Measurements from ENCODE around the gene SH2D2A.
"Not testable (repeated sequence)": the region's sequence is repeated elsewhere in the genome, so short reads cannot be mapped to it uniquely, and the experiment has no call there.

SH2D2A gene

GRCh38 chr1:156768610-156769295, 47.9 kb downstream of the SH2D2A start:
- no peak for DNase-seq (ENCODE audit: low read depth)

GRCh38 chr1:156767879-156768604, 48.6 kb downstream of the SH2D2A start:
- peak; percentile 32 for DNase-seq (ENCODE audit: low read depth)

GRCh38 chr1:156767101-156767878, 49.4 kb downstream of the SH2D2A start, which contains the start of gene PRCC:
TSS of gene PRCC (plus strand) at chr1:156767535. CDS start at chr1:156767772, 237 bp downstream.
- DNase-seq (ENCODE audit: low read depth), result peak; percentile 99

- DNase-seq (ENCODE audit: low read depth), result peak; percentile 9
Observed at GRCh38 chr1:156766298-156767100, 50.1 kb downstream of the SH2D2A start.

GRCh38 chr1:156765666-156766065, 51.0 kb downstream of the SH2D2A start:
- DNase-seq (ENCODE audit: low read depth), result no peak

- DNase-seq (ENCODE audit: low read depth), result not testable (repeated sequence)
Observed at GRCh38 chr1:156765136-156765535, 51.5 kb downstream of the SH2D2A start.

GRCh38 chr1:156760796-156761104, 55.9 kb downstream of the SH2D2A start:
- DNase-seq (ENCODE audit: low read depth), result no peak

- DNase-seq (ENCODE audit: low read depth), result no peak
Observed at GRCh38 chr1:156760092-156760795, 56.4 kb downstream of the SH2D2A start.

- not testable (repeated sequence) for DNase-seq (ENCODE audit: low read depth)
Observed at GRCh38 chr1:156757572-156758253, 58.9 kb downstream of the SH2D2A start.

- no peak for DNase-seq (ENCODE audit: low read depth)
Observed at GRCh38 chr1:156756355-156756754, 60.3 kb downstream of the SH2D2A start.
